ENCODE measurements around the gene TMC2.

Gene TMC2

DNA sequence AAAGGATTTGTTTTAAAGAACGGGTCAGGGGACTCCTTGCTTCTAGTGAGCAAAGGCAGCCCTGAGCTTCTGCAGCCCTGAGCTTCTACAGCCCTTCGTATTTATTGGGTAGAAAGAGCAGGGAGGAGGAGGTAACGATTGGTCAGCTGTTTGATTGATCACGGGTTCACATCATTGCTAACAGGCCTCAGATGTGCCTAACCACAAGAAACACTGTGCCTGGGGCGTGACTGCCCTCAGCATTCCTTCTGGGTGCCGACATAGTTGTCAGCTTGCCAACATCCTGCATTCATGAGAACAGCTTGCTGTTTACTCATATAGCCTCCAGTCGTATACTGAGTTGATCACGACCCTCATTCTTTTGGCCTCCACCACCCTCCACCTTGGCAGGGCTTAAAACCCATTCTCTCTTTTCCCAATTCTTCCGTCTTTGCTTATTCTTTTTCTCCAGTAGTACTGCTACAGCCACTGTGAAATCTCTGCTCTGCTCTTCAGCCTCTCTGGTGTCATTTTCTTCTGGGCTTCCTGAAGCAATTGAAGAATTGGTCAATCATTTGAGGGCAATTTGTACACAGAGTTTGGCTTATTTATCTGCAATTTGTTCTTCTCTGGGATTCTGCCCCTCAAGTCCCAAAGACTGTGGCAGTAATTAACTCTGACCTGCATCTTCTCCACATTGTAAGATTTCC is 90.6 kb downstream of the TMC2 start:
- DNase-seq = no peak

DNA sequence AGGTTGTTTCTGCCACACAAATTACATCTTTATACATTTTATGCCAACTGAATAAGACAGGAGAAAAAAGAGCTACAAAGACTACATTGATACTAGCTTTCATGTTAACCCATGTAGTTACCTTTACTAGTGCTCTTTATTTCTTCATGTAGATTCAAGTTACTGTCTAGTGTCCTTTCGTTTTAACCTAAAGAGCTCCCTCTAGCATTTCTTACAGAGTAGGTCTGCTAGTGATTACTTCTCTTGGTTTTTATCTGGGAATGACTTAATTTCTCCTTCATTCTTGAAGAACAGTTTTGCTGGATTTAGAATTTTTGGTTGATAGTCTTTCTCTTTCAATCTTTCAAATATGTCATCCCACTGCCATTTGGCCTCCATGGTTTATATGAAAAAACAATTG is 94.9 kb downstream of the TMC2 start:
- peak in 1 of 3 experiments; percentile 18 for DNase-seq

DNA sequence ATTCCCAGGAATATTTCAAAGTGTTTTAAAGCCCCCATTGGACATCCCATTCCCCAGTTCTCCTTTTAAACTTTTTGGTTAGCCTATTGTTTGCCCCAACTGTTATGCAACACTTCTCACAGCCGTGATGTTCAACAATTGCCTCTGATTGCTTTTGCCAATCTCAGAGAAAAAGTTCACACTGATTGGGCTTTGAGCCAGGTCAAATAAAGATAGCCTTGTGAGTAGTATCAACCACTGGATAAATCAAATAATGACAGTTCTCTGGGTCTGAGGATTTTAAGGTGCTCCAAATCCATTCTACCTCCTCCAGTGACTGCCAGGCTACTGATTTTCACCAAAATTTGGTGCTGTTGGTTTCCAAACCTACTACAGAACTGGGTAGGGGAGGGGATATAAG is 97.0 kb downstream of the TMC2 start:
- no peak for DNase-seq

DNA sequence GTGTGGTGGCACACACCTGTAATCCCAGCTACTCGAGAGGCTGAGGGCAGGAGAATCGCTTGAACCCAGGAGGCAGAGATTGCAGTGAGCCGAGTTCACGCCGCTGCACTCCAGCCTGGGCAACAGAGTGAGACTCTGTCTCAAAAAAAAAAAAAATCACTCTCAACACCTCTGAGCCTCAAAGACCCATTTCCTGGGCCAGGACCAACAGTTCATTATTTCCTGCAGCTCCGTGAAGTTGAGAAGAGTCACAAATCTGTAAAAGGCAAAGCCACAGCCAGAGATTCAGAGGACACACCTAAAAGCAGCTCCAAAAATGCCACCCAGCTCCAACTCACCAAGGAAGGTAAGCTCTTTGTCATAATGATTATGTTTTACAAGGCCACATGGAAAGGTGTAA is 100.9 kb downstream of the TMC2 start:
- DNase-seq = no peak

DNA sequence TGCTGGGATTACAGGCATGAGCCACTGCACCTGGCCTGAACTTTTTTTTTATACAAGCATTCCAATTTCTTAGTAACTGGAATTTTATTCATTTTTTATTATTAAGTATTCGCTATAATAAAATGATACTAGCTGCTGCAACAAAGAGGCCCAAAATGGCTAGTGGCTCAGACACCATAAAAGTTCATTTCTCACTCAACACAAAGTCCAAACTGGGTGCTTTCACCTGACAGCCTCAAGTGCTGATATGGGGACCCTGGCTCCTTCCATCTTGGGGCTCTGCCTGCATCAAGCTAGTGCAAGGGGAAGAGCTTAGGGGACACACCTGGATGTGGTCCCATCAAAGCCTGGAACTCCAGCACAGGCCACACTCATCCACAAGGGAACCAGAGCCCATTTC is 103.9 kb downstream of the TMC2 start:
- no peak for DNase-seq

DNA sequence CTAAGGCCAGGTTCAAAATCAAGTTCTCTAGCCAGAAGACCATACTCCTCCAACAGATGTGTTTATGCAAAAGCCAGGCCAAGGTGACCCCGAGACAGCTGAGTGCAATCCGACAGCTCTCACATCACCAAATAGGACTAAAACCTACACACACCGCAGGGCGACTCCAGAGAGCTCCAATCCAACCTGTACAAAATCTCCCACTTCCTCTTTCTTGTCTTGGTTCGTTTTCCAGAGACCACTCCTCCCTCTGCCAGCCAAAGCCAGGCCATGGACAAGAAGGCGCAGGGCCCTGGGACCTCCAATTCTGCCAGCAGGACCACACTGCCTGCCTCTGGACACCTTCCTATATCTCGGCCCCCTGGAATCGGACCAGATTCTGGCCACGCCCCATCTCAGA is 104.5 kb downstream of the TMC2 start:
- no peak for DNase-seq

DNA sequence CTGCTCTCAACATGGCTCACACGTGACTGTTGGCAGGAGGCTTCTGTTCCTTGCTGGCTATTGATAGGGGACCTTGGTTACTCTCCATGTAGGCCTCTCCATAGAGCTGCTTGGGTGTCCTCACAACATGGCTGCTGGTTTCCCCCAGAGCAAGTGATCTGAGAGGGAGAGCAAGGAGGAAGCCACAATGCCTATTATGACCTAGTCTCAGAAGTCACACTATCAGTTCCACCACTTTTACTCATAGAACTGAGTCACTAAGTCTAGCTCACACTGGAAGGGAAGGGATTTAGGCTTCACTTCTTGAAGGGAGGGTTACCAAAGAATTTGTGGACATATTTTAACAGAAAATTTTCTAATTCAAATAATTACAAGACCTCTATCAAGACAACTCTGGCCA is 107.3 kb downstream of the TMC2 start:
- no peak for DNase-seq

DNA sequence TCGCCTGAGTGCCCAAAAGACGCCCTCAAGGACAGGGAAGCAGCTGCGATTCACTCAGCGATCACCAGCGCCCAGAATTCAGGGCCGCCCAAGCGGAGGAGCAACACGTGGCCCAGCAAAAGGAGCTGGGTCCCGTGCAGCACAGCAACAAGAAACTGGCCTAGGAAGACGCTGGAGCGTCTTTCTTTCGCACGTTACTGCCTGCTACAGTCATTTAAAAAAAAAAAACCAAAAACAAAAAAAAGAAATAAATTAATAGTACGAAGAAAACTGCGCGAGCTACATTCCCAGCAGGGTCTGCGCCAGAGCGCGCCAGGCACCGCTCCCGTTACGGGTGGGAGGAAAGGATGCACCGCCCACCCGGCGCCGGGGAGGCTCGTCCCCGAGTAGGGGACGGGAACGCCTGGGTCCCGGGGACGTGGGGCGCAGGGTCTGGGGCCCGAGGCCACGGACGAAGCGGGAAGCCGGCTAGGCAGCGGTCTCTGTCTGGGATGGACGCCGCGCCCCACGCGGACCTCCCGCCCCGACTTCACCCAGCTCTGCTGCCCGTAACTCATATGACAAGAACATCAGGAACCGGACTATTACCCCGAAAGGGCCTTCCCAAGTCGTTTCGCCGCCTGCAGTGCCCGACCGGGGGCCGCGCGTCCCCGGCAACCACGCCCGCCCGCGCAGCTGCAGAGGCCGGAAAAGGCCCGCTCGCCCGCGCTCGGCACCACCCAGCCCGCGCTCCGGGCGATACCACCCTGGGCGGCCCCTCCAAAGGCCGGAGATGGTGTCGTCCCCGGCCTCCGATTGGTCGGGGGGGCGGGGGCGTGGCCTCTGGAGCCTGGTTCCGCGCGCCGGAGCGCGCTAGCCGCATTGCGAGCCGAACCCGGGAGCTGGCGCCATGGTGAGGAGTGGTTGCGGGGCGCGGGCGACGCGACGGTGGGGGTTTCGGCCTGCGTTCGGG is 115.7 kb downstream of the TMC2 start, which contains the start of gene NOP56:
TSS of gene NOP56 (plus strand) at position 861 of the 952 bp plus-strand sequence. CDS start at position 890, 29 bp downstream.
- DNase-seq = peak; percentile 97 to 98 (median 97)

DNA sequence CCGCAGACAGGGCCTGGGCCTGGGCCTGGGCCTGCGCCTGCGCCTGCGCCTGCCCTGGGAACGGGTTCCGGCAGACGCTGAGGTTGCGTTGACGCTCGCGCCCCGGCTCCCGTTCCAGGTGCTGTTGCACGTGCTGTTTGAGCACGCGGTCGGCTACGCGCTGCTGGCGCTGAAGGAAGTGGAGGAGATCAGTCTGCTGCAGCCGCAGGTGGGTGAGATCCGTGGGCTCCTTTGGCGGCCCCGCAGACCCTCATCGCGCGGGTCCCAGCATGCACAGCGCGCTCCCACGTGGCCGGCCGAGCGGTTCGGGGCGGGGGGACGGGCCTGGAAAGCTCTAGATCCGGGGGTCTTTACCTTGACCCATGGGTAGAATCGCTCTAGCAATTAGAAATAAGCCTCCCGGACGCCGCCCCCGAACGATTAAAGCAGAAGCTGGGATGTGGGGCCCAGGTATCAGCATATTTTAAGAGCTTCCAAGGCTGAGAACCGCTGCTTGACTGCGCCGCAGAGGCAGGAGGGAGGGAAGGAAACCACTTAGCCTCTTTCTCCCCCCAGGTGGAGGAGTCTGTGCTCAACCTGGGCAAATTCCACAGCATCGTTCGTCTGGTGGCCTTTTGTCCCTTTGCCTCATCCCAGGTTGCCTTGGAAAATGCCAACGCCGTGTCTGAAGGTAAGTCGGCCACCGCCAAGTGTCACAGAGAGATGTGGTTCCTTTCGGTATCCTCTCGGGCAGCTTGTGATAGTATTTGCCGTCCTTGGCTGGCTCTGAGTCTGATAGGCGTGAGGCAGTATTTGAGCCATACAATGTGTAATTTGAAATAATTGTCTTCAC is 116.6 kb downstream of the TMC2 start:
- peak in 2 of 3 experiments; percentile 68 to 71 for DNase-seq

DNA sequence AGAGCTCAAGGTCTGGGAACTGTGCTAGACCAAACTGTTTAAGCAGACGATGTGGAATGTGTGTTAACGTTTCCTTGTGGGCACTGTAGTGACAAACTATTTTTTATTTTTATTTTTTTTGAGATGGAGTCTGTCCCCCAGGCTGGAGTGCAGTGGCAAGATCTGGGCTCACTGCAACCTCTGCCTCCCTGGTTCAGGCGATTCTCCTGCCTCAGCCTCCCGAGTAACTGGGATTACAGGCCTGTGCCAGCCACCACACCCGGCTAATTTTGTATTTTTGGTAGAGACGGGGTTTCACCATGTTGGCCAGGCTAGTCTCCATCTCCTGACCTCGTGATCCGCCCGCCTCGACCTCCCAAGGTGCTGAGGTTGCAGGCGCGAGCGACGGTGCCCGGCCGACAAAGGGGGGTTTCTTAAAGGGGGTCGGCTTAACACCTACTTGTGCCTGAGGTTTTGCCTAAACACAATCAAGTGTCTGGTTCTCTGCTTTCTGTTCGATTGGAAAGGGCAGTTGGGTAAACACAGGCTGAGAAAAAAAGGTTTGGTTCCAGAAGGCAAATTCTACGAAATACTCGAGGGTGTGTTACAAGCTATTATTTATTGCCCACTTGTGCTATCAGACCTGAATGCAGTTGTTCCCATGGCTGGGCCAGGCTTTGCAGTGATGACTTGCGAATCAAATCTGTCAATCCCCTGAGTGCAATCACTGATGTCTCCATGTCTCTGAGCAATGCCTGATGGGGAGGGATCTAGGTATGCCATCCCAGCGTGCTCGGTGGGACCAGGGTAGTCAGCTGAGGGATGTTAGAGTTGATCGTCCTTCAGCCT is 117.4 kb downstream of the TMC2 start:
- no peak for DNase-seq

DNA sequence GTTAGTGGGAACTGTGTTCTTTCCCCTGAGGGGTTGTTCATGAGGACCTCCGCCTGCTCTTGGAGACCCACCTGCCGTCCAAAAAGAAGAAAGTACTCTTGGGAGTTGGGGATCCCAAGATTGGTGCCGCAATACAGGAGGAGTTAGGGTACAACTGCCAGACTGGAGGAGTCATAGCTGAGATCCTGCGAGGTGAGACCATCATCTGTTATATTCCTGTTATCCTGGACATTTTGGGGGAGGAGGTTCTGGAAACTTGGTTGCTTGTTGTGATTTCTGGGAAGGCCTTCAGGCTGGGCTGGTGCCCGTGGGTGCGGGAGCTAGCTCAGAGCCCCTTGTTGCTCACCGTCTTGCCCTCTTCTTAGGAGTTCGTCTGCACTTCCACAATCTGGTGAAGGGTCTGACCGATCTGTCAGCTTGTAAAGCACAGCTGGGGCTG is 118.0 kb downstream of the TMC2 start:
- DNase-seq = no peak

DNA sequence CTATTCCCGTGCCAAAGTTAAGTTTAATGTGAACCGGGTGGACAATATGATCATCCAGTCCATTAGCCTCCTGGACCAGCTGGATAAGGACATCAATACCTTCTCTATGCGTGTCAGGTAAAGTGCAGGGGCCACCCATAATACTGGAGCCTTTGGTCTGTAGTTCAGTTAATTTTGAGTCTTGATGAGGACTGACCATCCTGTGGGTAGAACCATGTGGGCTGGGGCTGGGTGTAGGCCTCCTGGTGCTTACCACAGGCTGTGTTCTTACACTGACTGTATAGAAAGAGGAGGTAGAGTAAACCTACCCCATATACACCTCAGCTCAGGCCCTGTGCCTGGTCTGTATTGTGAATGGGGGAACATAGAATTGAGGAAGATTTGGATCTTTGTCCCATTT is 118.5 kb downstream of the TMC2 start:
- no peak for DNase-seq

DNA sequence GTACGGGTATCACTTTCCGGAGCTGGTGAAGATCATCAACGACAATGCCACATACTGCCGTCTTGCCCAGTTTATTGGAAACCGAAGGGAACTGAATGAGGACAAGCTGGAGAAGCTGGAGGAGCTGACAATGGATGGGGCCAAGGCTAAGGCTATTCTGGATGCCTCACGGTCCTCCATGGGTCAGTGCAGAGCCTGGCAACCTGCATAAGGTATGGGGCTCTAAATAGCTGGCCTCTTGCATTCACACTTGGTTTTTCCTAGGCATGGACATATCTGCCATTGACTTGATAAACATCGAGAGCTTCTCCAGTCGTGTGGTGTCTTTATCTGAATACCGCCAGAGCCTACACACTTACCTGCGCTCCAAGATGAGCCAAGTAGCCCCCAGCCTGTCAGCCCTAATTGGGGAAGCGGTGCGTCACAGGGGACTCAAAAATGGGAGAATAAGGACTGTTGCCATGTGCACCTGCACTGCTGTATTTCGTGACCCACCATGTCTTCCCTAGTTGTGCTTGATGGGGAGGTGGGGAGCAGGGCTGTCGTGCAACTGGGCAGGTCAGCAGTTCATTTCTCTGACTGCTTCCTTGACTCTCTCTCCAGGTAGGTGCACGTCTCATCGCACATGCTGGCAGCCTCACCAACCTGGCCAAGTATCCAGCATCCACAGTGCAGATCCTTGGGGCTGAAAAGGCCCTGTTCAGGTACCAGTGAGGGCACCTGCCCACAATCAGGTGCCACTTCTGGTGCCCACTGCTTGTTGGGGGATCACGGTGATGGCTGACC is 119.2 kb downstream of the TMC2 start:
- no peak for DNase-seq

DNA sequence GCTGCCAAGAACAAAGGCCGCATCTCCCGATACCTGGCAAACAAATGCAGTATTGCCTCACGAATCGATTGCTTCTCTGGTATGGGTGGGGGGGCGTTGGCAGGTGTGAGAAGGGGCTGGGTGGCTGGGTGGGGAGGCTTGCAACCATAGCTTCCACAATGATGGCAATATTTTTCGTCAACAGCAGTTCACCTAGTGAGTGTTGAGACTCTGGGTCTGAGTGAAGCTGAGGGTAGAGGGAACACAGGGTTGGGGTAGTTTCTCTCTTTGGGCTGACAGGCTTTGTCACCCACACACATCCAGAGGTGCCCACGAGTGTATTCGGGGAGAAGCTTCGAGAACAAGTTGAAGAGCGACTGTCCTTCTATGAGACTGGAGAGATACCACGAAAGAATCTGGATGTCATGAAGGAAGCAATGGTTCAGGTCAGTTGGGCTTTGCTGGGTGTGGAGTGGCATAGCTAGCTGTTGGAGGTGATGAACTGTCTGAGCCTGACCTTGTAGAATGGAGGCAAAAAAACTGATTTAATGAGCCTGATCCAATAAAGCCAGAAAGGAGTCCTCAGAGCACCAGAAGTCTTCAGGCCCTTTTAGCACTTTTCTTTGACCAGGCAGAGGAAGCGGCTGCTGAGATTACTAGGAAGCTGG is 120.2 kb downstream of the TMC2 start:
- DNase-seq = no peak

DNA sequence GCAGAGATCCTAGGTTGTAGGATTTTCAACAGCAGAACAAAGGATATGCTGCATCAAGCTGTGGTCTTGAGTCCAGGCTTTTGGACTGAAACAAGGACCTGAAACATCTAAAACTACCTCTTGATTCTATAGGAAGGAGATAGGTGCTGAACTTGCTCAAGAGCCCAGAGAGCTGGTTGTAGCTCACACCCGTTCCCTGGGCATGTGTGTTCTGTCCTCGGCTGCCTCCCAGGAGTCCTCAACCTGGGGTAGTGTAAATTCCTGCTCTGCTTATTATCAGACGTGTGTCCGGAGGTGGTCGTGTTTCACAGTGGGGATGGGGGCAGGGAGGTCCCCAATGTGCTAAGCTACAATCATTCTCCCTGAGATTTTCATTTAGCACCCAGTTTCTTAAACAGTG is 120.9 kb downstream of the TMC2 start:
- no peak for DNase-seq

DNA sequence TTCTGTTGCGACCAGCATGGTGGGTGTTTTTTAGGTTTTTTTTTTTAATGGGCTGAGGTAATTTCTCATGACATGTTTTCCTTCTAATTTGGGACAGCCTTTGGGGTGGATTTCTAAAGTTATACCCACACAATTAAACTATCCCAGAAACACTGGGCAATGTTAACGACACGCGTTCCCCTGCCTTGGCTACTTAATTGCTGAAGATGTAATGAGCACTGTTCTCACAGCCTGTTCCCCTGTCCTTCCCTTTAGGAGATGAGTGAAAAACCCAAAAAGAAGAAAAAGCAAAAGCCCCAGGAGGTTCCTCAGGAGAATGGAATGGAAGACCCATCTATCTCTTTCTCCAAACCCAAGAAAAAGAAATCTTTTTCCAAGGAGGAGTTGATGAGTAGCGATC is 121.3 kb downstream of the TMC2 start:
- no peak for DNase-seq

DNA sequence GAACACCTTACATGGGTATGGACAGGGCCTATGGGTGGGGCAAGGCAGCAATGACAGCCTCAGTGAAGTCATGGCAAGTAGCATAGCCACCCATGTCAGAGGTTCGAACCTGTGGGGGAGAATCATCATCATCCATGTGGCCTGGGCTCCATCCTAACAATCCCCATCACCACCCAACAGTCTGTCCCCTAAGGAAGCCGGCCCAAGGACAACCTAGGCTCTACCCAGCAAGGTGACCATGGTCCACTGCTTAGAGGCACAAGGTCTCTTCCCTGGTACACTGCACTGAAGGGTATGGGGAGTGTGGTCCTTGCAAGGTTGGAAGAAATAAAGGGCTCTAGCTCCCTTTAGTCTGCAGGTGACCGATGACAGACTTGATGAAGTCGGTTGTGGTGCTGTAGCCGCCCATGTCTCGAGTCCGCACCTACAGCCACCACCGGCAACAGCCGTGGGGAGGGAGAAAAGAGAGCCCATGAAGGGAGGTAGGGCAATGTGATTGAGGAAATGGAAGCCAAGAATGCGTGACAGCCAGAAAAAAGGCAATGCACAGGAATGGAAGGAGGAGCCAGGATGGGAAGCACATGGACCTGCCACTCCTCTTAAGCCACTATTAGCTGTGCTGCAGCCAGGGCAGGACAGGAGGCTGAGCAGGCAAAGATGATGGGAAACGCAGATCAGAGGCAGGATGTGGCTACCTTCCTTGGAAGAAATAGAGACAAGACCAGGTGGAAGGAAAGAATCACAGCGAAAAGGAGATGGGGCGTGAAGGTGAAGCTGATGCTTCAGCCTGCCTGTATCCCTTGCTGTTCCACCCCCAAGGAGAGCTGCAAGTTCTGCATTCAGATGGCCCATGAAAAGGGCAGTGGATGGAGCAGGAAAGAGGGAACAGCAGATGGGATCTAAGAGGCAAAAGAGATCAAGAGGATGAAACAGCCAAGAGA is 122.3 kb downstream of the TMC2 start:
- peak in 1 of 3 experiments; percentile 34 for DNase-seq

DNA sequence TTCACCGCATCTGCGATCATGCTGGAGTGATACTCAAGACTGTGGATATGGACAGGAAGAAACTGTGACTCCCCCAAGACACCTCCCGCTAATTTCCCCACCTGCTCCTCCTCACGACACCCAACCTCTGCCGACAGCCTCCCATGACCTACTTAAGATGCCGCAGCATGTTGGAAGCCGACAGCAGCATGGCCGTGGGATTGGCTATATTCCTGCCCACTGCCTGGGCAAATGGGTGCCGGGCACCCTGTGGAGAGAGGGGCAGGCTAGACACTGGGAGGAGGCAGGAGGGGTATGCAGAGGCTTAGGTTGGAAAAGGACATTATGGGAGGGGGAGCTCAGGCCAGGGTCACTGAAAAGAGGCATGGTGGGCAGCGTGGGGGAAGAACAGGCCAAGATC is 123.2 kb downstream of the TMC2 start:
- DNase-seq = no peak

DNA sequence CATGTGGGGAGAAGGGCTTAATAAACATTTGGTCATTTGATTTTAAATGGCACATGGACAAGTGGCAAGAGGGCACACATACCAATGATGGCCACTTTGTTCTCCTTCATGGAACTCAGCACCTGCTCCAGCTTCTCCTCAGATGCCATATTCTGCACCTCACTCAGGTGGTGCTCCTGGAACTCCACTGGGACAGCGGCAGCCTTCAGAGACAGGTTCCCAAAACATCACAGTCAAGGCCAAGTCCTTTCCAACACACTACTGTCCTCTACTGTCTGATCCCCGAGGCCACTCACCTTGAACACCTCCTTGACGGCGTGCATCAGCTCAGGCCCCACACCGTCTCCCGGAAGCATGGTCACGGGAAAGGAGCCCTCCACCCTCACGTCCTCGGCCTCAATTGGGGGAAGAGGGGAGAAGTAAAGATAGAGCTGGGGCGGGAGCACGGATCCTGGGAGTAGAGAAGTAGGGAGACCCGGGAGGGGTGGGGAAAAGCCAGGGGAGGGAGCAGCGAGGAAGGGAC is 127.1 kb downstream of the TMC2 start:
- no peak for DNase-seq
